CD4-positive, alpha-beta T cell treated with Interleukin-1 beta for 1 hour (primary cell): Measurements from ENCODE around the gene SLC39A2.

Experiments
- DNase-seq, 2 donors: peaks; one replicate each; pipeline ENCODE4 v3.0.0-alpha.2; 2020 to 2022

Gene SLC39A2

DNA sequence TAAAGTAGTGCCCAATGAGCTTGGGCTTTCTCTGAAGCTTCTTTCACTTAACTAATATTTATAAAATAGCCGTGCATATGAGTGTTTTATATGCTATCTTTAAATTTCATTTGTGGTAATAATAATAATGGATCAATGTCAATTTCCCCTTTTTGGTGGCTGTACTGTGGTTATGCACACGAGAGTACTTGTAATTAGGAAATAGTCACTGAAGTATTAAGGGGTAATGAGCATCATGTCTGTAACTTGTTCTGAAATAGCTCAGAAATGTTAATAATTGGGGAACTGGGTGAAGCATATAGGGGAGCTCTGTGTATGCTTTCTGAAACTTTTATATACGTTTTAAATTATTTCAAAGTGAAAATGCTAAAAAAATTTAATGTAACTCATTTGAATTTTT, 51.5 kb downstream of the SLC39A2 start:
- no peak for DNase-seq
